Neural cell (in vitro differentiated cells): ENCODE measurements around the gene DDX54. TPM values are rescaled to one million over a fixed set of nuclear protein-coding genes. Genes with fewer than 3 reads are reported as not detected.

Source experiments
- H2AFZ ChIP-seq: fragments of 200-600, 300-800 bp; sonication (generic), shearing (Covaris generic); 2 replicates; pipeline ENCODE4 v1.6.0; 2014; ENCODE audit warnings: low read depth, mild to moderate bottlenecking, antibody characterized with exemption, low read length, moderate library complexity
- H3F3A ChIP-seq: fragments of 200-600 bp; shearing (Covaris generic); 2 replicates; pipeline ENCODE4 v1.6.1; 2016; ENCODE audit warnings: mild to moderate bottlenecking, moderate library complexity, mixed read lengths, antibody characterized with exemption, low read length; ENCODE audit not compliant: insufficient read depth, poor library complexity, severe bottlenecking
- H3K27ac ChIP-seq: fragments of 200-600, 300-800 bp; sonication (generic), shearing (Covaris generic); 2 replicates; pipeline ENCODE4 v1.5.1; 2014; ENCODE audit warnings: mild to moderate bottlenecking, low read length, moderate library complexity
- H3K27me3 ChIP-seq: fragments of 300-800, 200-600 bp; sonication (generic), shearing (Covaris generic); 2 replicates; pipeline ENCODE4 v1.6.0; 2014; ENCODE audit warnings: mild to moderate bottlenecking, low read depth, low read length, moderate library complexity; ENCODE audit not compliant: insufficient read depth
- H3K36me3 ChIP-seq: fragments of 300-800, 200-600 bp; sonication (generic), shearing (Covaris generic); 2 replicates; pipeline ENCODE4 v1.5.1; 2014; ENCODE audit warnings: mild to moderate bottlenecking, antibody characterized with exemption, low read length, moderate library complexity; ENCODE audit not compliant: insufficient read depth
- H3K4me2 ChIP-seq: fragments of 300-800, 200-600 bp; sonication (generic), shearing (Covaris generic); 2 replicates; pipeline ENCODE4 v1.6.0; 2014; ENCODE audit warnings: mild to moderate bottlenecking, low read length
- H3K4me3 ChIP-seq: fragments of 300-800, 200-600 bp; sonication (generic), shearing (Covaris generic); 2 replicates; pipeline ENCODE4 v1.5.1; 2014; ENCODE audit warnings: mild to moderate bottlenecking, low read length, moderate library complexity
- H3K79me2 ChIP-seq: fragments of 200-600 bp; shearing (Covaris generic); replicated peaks from 2 replicates; pipeline ENCODE4 v1.6.0; 2014; ENCODE audit warnings: mild to moderate bottlenecking, low read length, moderate library complexity; ENCODE audit not compliant: insufficient read depth
- H3K9ac ChIP-seq: fragments of 300-800, 200-600 bp; sonication (generic), shearing (Covaris generic); 2 replicates; pipeline ENCODE4 v1.6.1; 2016; ENCODE audit warnings: mild to moderate bottlenecking, low read length, mixed read lengths
- H3K9me2 ChIP-seq: fragments of 200-600 bp; shearing (Covaris generic); 2 replicates; pipeline ENCODE4 v1.6.1; 2016; ENCODE audit warnings: mild to moderate bottlenecking, low read length, mixed read lengths; ENCODE audit not compliant: insufficient read depth
- H3K9me3 ChIP-seq: fragments of 200-600, 300-800 bp; sonication (generic), shearing (Covaris generic); 2 replicates; pipeline ENCODE4 v1.6.1; 2016; ENCODE audit warnings: mild to moderate bottlenecking, mixed run types, low read length, moderate library complexity, mixed read lengths
- H4K20me1 ChIP-seq: fragments of 200-600 bp; shearing (Covaris generic); 2 replicates; pipeline ENCODE4 v1.6.1; 2016; ENCODE audit warnings: mild to moderate bottlenecking, mixed run types; ENCODE audit not compliant: insufficient read depth
- CTCF ChIP-seq: fragments of 450-650 bp; IDR thresholded peaks from 2 replicates; pipeline ENCODE4 v1.5.1; 2014; ENCODE audit warnings: antibody characterized with exemption, mild to moderate bottlenecking, moderate library complexity; ENCODE audit not compliant: poor library complexity, severe bottlenecking
- EP300 ChIP-seq: fragments of 450-650 bp; conservative IDR thresholded peaks from 2 replicates; pipeline ENCODE4 v1.6.1; 2014; ENCODE audit warnings: antibody characterized with exemption, mild to moderate bottlenecking, moderate library complexity; ENCODE audit not compliant: poor library complexity, severe bottlenecking
- EZH2 ChIP-seq: fragments of 200-600, 300-800 bp; shearing (Covaris generic), sonication (generic); IDR thresholded peaks from 2 replicates; pipeline ENCODE4 v1.6.1; 2014; ENCODE audit warnings: antibody characterized with exemption, low read length, borderline replicate concordance, mild to moderate bottlenecking; ENCODE audit not compliant: insufficient read depth, poor library complexity, severe bottlenecking
- MXI1 ChIP-seq: fragments of 450-650 bp; conservative IDR thresholded peaks from 2 replicates; pipeline ENCODE4 v1.6.1; 2014; ENCODE audit warnings: antibody characterized with exemption, mild to moderate bottlenecking; ENCODE audit not compliant: poor library complexity, severe bottlenecking
- POLR2AphosphoS5 ChIP-seq: IDR thresholded peaks from 2 replicates; pipeline ENCODE4 v1.6.1; 2012
- RAD21 ChIP-seq: fragments of 450-650 bp; conservative IDR thresholded peaks from 2 replicates; pipeline ENCODE4 v1.6.1; 2014; ENCODE audit warnings: antibody characterized with exemption, mild to moderate bottlenecking, moderate library complexity
- REST ChIP-seq: IDR thresholded peaks from 2 replicates; pipeline ENCODE4 v1.6.1; 2012; ENCODE audit warnings: borderline replicate concordance
- SMC3 ChIP-seq: fragments of 450-650 bp; conservative IDR thresholded peaks from 2 replicates; pipeline ENCODE4 v1.6.1; 2014; ENCODE audit warnings: antibody characterized with exemption, mild to moderate bottlenecking, moderate library complexity; ENCODE audit not compliant: poor library complexity
- TAF1 ChIP-seq: IDR thresholded peaks from 2 replicates; pipeline ENCODE4 v1.6.1; 2012; ENCODE audit warnings: low read depth
- polyA plus RNA-seq: library from polyadenylated mRNA; depleted of rRNA; stranded (reverse); fragments of >200 nt; gene quantifications from 2 replicates; pipeline ENCODE4 v1.2.3, GENCODE V29; 2014

The DDX54 gene
- polyA plus RNA-seq, 1 donor from 2014 or later: 63.3 TPM

- no peaks in the 10 kb centered on the region for H3K9me3 ChIP-seq
- H3K9me2 ChIP-seq: no peaks in the 10 kb centered on the region
- no peaks in the 10 kb centered on the region for H4K20me1 ChIP-seq
- H3K9ac ChIP-seq: no peak overlapping the region
- no peak overlapping the region for H3K27ac ChIP-seq
- H3F3A ChIP-seq: no peaks in the 10 kb centered on the region
- H3K36me3 ChIP-seq: no peaks in the 10 kb centered on the region
- H3K79me2 ChIP-seq: no peaks in the 10 kb centered on the region
- H3K4me3 ChIP-seq: no peak overlapping the region
- H2AFZ ChIP-seq: no peak overlapping the region
- TF ChIP-seq SMC3 (no peak), EP300 (no peak), EZH2 (no peak), RAD21 (no peak), MXI1 (no peak), CTCF (no peak), TAF1 (no peak), REST (no peak), POLR2AphosphoS5 (no peak)
- no peak overlapping the region for H3K4me2 ChIP-seq
- no peaks in the 10 kb centered on the region for H3K27me3 ChIP-seq
Observed at GRCh38 chr12:113194971-113195391, 9.7 kb upstream of the DDX54 start.

DNA sequence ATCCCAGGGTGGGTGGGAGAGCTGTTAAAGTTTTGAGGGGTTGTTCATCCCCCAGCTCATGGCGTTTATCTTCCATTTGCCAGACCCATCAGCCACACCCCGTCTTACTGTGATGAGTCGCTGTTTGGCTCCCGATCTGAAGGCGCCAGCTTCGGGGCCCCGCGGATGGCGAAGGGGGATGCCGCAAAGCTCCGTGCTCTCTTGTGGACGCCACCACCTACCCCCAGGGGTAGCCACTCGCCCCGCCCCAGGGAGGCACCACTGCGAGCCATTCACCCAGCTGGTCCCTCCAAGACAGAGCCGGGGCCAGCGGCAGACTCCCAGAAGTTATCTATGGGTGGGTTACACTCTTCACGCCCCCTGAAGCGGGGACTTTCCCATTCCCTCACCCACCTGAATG, 5.9 kb upstream of the DDX54 start:
- H3K9ac ChIP-seq: no peak overlapping the region
- H3K36me3 ChIP-seq: no peaks in the 10 kb centered on the region
- H3K9me3 ChIP-seq: no peaks in the 10 kb centered on the region
- no peak for TF ChIP-seq REST
- no peak for TF ChIP-seq POLR2AphosphoS5
- TF ChIP-seq EZH2: no peak
- no peak for TF ChIP-seq MXI1
- no peak overlapping the region for H2AFZ ChIP-seq
- no peaks in the 10 kb centered on the region for H3F3A ChIP-seq
- no peaks in the 10 kb centered on the region for H3K9me2 ChIP-seq
- no peaks in the 10 kb centered on the region for H4K20me1 ChIP-seq
- no peak overlapping the region for H3K27ac ChIP-seq
- no peaks in the 10 kb centered on the region for H3K27me3 ChIP-seq
- H3K79me2 ChIP-seq: peaks cover 6% of the 10 kb centered on the region
- no peak overlapping the region for H3K4me2 ChIP-seq
- no peak overlapping the region for H3K4me3 ChIP-seq
